Measurements from ENCODE around the gene SHANK1.

- TF ChIP-seq POU2F2 (IDR thresholded peaks at IDR 0.05; ENCODE audit: low read depth, low read length) (no peak), POLR2A (IDR thresholded peaks at IDR 0.05; ENCODE audit: low read depth, low read length) (no peak), POLR2AphosphoS5 (IDR thresholded peaks at IDR 0.05; ENCODE audit: low read depth, low read length) (no peak)
These were observed 525 bp downstream of the SHANK1 start for GRCh38 chr19:50719119-50719435.

Data from GM12891 (cell line).